GM08714 (cell line): ENCODE measurements around the gene ADAMTSL4.

Experiments
- H3K4me3 ChIP-seq: fragments of 200-500 bp; sonication (Bioruptor generic); 2 replicates; pipeline ENCODE4 v1.5.1; 2014; ENCODE audit warnings: mild to moderate bottlenecking, low read length, inconsistent platforms
- ZNF274 ChIP-seq: IDR thresholded peaks from 2 replicates; pipeline ENCODE4 v1.6.1; 2012; ENCODE audit warnings: mild to moderate bottlenecking, low read depth, low read length

ADAMTSL4 gene

GRCh38 chr1:150521196-150521968, 27.8 kb upstream of the ADAMTSL4 start:
- no peak for TF ChIP-seq ZNF274
- H3K4me3 ChIP-seq = no peak overlapping the region

- no peak overlapping the region for H3K4me3 ChIP-seq
- no peak for TF ChIP-seq ZNF274
Observed at GRCh38 chr1:150525348-150525747, 23.9 kb upstream of the ADAMTSL4 start.

GRCh38 chr1:150528196-150528595, 21.0 kb upstream of the ADAMTSL4 start:
- no peak for TF ChIP-seq ZNF274

GRCh38 chr1:150529017-150529416, 20.2 kb upstream of the ADAMTSL4 start:
- no peak for TF ChIP-seq ZNF274
- H3K4me3 ChIP-seq = no peak overlapping the region

More at GRCh38 chr1:150528196-150528595, 21.0 kb upstream of the ADAMTSL4 start:
- H3K4me3 ChIP-seq = no peak overlapping the region

GRCh38 chr1:150530491-150531159, 18.6 kb upstream of the ADAMTSL4 start:
- no peak overlapping the region for H3K4me3 ChIP-seq
- TF ChIP-seq ZNF274 = no peak

- TF ChIP-seq ZNF274 = no peak
Observed at GRCh38 chr1:150532860-150533259, 16.3 kb upstream of the ADAMTSL4 start.

GRCh38 chr1:150534002-150534401, 15.2 kb upstream of the ADAMTSL4 start:
- no peak for TF ChIP-seq ZNF274
- no peak overlapping the region for H3K4me3 ChIP-seq

More at GRCh38 chr1:150532860-150533259, 16.3 kb upstream of the ADAMTSL4 start:
- H3K4me3 ChIP-seq = no peak overlapping the region

- H3K4me3 ChIP-seq = no peak overlapping the region
- no peak for TF ChIP-seq ZNF274
Observed at GRCh38 chr1:150535511-150536287, 13.5 kb upstream of the ADAMTSL4 start.

GRCh38 chr1:150536836-150537731, 12.1 kb upstream of the ADAMTSL4 start:
- H3K4me3 ChIP-seq = no peak overlapping the region
- no peak for TF ChIP-seq ZNF274

- TF ChIP-seq ZNF274 = no peak
Observed at GRCh38 chr1:150537732-150538684, 11.2 kb upstream of the ADAMTSL4 start.

GRCh38 chr1:150543500-150544143, 5.6 kb upstream of the ADAMTSL4 start:
- TF ChIP-seq ZNF274 = no peak
- H3K4me3 ChIP-seq = no peak overlapping the region

More at GRCh38 chr1:150537732-150538684, 11.2 kb upstream of the ADAMTSL4 start:
- H3K4me3 ChIP-seq = no peak overlapping the region

- no peak overlapping the region for H3K4me3 ChIP-seq
- no peak for TF ChIP-seq ZNF274
Observed at GRCh38 chr1:150544204-150544603, 5.0 kb upstream of the ADAMTSL4 start.
